Measurements from ENCODE around the gene CDH4.
A peak's percentile ranks its signal among the peaks of the same experiment; 100 is the strongest.

The CDH4 gene

DNA sequence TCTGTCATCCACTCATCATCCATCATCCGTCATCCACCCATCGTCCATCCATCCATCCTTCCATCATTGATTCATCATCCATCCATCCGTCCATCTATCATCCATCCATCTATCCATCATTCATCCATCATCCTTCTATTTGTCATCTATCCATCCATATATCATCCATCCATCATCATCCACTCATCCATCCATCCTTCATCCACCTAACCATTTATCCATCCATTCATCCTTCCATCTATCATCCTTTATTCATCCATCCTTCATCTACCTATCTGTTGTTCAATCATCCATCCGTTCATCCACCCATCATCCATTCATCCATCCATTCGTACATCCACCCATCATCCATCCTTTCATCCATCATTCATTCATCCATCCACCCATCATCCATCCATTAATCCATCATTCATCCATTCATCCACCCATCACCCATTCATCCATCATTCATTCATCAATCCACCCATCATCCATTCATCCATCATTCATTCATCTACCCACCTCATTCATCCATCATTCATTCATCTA, 266.4 kb downstream of the CDH4 start:
- DNase-seq (ENCODE audit: low read depth) = no peak

DNA sequence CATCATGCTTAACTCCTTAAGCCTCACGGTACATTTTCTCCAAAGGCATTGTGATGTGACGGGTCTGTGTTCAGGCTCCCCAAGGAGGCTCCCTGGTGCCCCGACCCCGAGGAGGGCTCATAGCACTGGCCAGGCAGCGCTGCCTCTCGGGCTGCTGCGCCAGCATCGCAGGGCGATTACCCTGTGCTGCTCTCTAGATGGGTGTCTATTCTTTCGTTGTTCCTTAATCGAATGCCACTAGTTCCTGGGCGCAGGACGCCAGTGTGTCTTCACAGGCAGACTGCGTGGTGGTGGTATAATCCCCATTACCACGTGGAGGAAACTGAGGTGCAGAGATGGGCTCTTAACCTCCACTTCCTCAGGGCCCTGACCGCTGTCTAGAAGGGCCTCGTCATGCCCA, 267.4 kb downstream of the CDH4 start:
- no peak for DNase-seq (ENCODE audit: low read depth)

DNA sequence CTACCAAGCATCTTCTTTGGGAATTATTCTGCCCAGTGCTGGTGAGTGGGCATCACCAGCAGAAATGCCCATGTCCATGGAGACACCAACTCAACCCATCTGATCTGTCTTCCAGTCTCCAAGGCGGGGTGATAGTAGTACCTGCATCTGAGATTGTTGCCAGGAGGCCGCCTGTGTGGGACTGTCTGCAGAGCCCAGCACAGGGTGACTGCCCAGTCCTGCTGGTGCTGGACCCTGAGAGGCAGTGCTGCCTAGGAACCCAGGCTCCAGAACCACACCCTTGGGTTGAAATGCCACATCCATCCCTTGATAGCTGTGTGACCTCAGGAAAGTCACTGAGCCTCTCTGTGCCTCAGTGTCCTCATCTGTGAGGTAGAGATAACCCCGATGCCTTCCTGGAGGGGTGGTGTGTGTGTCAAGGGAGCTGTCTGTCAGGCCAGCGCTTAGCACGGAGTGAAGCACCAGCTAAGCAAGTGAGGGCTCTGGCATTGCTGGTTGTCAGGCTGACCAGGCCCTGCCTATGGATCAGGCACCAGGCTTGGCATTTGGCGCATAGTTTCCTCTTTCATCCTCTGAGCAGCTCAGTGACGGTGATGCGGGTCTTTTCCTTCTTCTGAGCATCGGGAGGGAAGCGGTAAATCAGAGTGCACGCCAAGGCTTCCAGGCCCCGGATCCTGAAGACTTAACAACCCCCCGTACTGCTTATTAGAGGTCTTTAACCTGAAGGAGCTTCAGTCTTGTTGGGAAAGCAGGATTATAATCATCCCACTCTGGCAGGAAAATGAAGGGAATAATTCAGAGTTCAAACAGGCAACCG, 268.2 kb downstream of the CDH4 start:
- no peak for DNase-seq (ENCODE audit: low read depth)

DNA sequence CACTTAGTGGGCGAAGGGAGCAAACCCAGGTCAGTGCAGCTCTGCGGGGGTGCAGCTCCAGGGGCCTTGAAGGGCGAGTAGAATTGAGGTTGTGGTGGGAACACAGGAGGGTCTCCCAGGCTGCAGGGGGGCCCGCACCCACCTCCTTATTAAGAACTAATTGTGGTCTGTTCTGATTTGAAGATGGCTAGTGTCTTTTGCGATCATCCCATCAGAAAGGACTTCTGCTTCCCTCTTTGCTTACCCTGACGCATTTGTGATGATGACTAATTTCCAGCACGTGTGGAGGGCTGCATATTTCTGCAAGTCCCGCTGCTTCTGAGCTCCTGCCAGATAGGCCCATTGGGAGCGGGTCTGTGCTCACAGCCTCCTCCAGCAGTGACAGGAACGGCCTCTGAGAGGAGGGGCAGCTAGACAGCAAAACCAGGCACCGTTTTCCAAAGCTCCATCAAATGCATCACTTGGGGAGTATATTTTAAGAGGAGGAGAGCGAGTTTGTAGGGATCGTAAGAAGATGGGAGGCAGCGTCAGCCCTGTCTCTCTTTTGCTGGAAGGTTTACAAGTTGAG, 268.9 kb downstream of the CDH4 start:
- DNase-seq (ENCODE audit: low read depth) = peak; percentile 70

DNA sequence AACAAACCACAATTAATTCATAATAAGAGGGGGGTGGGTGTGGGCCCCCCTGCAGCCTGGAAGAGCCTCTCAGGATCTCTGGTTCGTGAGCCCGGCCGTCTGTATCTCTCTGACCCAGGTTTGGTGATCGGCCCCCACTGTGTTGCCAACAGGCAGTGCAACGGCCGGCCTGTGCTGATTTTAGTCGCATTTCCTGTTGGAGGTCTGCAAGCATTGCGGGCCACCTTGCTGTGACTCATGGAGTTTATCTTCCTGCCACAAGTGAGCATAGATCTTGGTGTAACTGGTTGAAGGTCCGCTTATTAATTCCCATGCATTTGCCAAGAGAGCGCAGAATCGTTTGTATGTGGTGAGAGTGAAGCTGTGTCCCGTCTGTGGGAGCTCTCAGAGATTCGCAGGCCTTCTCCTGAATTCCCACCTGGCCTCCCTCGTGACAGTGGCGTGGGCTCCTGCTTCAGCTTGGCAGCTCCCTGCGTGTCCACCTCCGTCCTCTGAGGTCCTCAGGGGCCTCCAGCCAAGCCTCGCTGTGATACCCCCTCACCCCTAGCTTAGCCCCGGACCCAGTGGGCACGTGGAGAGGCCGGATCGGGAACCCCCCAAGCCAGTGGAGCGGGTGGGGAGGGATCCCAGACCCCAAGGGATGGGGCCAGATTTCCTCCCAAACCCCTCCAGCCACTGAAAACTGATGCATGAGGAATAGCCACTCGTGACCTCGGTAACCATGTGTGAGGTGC, 269.8 kb downstream of the CDH4 start:
- DNase-seq (ENCODE audit: low read depth) = no peak

DNA sequence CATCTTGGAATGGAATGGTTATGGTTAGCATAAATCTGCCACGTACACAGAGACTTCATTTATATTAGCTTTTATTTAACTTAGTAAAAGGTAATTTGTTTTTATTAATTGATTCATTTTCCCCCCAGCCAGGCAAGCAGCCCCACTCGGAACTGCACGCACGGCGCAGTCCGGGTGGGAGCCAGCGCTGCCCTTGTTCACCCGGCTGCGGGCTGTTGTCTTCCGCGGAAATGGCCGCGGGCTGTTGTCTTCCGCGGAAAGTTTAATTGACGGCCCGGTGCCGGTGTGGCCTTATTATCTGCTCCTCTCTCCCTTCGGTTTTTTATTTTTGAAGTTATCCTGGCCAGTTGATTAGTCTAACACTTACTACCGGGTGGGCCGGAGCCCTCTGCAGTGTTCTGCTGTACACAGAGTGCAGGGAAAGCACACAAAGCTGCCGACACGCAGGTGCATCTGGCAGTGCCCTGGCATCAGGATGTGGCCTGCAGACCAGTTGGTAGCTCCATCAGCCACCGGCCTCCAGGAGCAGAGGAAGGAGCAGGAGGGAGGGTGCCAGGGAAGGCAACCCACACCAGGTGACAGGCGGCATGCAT, 270.5 kb downstream of the CDH4 start:
- DNase-seq (ENCODE audit: low read depth) = no peak

DNA sequence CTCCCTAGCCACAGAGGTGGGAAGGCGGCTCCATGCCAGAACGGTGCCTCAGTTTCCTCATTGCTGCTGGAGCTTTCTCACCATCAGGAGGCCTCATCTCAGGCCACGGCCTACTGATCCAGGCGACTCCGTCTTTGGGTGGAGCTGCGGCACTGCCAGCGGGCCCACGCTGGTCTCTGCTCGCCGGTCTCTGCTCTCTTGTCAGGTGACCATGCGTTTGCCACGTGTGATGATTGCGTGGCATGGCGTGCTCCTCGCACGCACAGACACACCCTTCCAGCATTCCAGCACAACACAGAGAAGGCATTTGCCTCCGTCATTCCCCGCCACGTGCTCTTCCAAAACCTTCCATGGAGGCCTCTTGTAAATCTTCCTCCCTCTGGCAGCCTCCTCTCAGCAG, 271.1 kb downstream of the CDH4 start:
- no peak for DNase-seq (ENCODE audit: low read depth)

DNA sequence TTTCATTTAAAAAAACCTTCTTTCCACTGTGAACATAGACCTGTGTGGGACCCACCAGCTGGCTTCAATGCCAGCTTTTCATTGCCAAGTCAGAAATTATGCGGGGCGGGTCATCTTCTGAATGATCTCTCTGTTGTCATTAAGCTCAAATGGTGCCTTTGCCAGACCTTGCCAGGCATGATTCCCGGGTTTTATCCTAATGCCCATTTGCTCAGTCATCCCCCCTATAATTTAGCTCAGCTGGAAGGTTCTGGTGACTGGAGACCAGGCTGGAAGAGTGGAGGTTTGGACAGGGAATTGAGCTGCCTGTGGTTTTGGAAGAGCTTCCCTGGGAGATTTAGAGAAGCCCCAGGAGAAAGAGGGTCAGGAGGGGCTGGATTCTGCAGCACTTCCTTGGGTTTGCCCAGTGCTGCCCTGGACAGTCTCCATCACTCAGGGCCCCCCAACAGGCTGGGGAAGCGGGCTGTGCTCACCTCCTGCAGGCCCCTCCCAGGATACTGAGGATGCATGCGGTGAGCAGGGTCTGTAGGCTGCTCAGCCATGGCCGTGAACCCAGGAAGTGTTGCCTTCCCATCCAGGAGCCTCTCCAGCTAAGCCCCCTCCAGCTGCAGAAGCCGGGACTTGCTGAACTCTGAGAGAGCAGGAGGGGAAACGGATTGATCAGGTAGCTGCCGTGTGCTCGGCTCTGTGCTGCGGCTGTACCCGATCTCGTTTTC, 273.0 kb downstream of the CDH4 start:
- DNase-seq (ENCODE audit: low read depth) = no peak

DNA sequence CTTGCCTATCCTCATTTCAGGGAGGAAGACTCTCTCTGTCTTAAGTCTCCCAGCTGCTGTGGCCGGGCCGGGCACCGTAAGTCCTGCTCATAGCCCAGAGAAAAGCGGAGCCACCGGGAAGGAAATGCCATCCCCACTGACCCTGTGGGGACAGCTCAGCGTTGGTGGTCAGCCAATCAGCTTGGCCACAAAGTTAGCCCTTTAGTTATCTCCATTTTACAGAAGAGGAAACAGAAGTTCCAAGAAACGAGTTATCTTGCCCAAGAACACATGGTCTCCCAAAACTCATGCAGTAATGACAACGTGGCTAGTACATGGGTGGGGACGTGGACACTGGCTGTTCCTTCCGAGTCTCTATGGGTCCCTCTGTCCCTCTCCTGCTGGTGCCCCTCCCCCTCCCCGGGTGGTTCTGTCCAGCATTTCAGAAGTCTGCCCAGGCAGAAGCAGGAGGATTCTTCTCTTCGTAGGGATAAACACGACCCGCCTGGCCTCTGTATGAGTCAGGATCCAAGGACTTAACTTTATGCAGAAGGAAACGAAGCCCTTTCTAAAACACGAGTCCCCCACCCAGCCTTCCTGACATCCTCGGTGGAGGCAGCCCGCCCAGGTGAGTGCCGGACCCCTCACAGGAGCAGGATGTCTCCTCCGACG, 273.8 kb downstream of the CDH4 start:
- peak; percentile 16 for DNase-seq (ENCODE audit: low read depth)

DNA sequence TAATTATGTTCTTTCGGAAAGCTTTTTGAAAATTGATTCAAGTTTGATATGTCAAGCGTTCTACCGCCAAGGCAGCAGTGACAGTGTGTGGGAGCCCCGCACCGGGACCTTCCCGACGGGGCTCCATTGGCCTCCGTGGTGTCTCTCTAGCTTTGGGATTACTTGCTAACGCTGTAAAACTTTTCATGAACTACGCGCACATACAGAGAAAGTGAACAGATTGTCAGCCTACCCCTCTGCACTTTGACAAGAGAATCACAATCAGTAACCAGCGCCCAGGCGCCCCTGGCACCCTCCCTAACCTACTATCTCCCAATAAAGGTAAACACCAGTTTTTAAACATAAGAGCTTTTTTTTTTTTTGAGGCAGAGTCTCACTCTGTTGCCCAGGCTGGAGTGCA, 274.8 kb downstream of the CDH4 start:
- no peak for DNase-seq (ENCODE audit: low read depth)

DNA sequence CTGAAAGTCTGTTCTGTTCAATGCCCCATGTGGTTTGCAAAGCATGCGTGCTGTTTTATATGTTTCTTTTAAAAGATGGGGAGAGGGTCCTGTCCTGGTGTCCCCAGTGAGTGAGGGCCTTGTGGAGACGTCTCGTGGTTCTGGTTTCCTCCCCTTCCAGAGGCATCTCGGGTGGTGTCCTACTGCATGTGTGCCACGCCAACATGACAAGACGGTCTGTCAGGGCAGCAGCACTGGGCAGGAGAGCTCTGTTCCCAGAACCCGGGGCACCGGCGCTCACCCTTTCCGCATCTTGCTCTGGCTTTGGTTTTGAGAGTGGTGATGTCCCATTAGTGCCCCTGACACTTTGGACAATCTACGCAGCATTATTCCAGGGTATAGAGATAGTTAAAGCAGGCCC, 275.6 kb downstream of the CDH4 start:
- DNase-seq (ENCODE audit: low read depth) = no peak

DNA sequence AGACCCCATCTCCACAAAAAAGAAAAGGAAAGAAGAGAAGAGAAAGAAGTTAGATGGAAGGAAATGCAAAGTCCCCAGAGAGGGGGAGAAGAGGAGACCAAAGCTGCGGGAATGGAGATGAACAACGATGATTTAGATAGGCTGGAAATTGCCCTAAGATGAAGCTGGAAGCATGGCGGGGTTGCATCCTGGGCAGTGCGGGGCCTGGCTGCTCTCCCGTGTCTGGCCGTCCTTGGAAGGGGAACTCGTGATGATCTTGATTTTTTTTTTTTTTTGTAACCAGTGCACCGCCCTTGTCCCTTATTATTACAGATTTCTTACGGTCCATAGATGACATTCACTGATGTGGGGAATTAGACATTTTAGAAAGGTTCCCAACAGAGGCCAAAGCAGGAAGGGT, 276.5 kb downstream of the CDH4 start:
- no peak for DNase-seq (ENCODE audit: low read depth)

DNA sequence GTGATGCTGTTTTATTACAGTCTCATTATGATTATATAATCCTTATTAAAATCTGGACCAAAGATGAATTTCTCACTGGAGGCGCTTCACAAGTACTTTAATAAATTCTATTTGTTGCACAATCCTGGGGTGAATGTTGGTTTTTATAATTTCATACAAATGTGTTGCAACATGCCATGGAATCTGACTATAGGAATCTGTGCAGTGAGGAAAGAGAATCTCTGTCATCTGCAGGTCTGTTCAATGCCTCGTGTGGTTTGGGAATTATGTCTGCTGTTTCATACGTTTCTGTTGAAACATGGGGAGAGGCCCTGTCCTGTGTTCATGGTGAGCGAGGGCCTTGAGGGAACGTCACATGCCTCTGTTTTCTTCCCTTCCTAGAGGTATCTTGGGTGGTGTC, 277.3 kb downstream of the CDH4 start:
- no peak for DNase-seq (ENCODE audit: low read depth)

DNA sequence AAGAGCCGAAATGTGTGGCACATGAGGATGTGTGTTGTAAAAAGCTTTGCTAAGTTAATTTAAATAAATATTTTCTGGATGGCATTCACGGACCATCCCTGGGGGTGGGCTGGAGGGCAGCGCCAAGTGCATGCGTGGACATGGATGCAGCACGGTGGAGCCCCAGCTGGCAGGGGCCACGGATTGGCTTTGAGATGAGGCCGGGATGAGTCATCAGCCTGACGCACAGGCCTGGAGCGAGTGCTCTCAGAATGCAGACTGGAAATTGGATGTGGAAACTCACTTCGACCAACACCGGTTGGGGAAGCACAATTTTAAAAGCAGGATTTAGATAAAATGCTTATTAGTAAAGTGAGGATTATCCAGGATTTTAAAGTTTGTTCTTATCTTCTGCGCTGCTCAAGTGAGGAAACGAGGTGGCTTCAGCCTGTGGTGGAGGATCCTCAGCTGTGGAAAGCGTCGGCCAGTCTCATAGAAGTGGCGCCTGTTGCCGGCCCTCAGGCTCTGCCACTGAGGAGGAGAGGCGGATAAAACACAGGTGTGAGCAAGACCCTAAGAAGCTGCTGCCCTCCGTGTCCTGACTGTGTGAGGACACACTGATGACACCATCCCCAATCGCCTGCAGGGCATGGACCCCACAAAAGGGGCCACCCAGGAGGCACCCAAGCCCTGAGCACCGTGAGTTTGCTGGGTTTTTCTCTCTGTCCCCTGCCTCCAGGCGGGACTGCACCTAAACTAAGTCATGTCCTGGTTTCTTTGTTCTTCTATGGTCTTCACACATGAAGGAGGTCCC, 279.7 kb downstream of the CDH4 start:
- no peak for DNase-seq (ENCODE audit: low read depth)

DNA sequence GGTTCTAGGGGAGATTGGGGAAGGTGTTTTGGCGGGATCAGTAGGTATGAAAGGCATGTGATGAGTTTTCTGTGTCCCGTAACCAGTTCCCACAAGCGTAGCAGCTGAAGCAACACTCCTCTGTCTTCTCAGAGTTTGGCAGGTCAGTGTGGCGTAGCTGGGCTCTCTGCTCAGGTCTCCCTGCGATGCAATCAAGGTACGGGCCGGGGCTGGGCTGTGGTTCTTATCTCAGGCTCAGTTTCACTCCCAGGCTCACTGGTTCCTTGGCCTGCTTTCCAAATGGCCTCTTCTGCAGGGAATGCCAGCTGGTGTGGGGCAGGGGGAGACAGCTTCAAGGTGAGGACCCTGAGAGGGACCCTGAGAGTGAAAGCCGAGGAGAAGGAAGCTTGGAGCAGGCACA, 280.7 kb downstream of the CDH4 start:
- no peak for DNase-seq (ENCODE audit: low read depth)

DNA sequence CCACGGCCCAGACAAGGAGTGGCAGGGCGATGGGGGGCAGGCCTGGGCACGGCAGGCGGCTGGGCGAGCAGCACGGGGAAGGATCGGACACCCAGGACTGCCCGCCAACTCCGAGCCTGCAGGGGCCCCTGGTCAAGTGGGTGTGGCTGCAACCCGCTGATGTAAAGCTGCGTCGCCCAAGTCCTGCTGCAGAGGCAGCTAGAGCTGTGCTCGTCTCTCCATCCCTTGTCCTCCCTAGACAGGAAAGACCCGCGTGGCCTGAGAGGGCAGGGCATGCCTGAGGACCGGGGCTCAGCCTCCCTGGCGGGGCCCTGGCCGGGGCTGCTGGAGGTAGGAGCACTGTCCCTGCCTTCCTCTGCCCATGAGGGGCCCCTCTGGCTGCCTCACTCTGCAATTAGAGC, 281.2 kb downstream of the CDH4 start:
- DNase-seq (ENCODE audit: low read depth) = no peak

DNA sequence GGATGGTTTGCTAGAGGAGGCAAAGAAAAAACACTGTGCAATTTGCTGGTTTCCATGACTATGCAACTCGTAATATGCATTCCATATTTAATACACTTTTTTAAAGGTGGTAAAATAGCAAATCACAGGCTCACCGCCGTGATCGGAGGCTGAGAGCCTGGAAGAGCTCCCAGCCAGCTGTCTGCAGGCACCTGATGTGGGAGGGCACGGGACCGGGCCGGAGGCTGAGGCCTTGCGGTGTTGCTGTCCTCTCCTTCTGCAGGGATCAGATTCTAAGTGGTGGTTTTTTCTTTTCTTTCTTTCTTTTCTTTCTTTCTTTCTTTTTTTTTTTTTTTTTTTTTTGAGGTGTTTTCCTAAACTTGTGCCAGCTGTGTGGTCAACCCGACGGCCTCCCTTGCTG, 282.3 kb downstream of the CDH4 start:
- no peak for DNase-seq (ENCODE audit: low read depth)

DNA sequence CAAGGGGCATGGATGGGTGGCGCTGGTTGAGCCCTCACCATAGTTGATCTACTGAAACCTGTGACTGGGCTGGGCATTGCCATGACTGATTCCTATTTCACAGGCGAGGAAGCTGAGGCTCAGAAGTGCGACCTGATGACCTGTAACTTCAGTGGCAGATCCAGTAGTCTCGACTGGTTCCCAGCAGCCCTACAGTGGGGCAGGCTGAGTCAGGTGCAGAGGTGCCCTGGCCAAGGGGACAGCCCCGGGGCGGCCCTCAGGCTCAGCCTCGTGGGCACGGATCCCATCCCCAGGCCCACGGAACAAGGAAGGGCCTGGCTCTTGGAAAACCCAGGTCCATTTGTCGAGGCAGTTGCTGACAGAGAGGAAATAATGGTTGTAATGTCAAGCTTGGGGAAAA, 283.0 kb downstream of the CDH4 start:
- DNase-seq (ENCODE audit: low read depth) = no peak

DNA sequence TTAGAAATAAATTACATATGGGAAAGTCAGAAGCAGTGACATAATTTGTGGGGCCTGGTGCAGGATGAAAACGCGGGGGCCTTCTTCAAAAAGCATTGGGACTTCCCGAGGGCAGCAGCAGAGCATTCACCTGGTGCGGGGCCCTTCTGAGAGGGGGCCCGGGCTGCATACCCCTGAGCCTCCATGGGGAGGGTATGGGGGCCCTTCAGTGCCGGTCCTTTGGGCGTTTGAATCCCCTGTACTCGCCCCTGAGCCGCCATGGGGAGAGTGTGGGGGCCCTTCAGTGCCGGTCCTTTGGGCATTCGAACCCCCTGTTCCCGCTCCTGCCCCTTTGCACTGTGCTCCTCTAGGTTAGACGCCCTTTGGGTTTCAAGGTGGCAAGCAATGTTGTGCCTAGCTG, 283.5 kb downstream of the CDH4 start:
- no peak for DNase-seq (ENCODE audit: low read depth)

DNA sequence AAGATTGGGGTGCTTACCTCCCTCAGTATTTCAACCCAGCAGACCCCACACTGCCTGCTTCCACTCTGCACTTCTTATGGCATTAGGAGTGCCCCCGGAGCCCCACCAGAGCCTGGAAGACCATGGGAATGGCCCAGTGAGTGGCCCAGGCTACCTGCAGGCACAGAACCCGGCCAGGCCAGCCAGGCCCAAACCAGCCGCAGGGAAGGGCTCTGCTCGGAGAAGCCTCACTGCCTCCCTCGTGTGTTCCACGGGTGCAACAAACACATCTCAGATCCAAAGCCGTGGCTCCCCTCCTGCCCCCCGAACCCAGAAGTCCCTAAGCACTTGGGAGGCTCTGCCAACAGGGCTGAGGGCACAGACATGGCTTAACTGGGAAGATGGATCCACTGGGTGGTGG, 283.9 kb downstream of the CDH4 start:
- DNase-seq (ENCODE audit: low read depth) = no peak

DNA sequence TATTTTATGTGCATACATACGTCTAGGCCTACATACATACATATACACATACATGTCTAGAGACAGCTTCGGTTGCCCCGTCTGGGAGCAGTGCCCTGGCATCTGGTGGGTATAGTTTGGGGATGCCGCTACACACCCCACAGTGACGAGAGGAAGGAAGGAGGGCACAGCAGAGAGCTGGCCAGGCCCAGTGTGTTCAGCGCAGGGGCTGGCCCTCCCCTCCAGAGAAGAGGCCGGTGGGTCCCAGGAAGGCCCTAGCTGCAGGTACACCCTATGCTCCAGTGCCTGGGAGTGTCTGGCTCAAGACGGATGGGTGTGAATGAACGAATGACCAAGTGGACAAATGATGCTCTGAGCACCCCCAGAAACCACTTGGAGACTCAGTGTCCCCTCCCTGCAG, 284.6 kb downstream of the CDH4 start:
- DNase-seq (ENCODE audit: low read depth) = no peak

All from EH (cell line).